Liver (tissue), 9 donors: ENCODE data around the gene CWC27. TPM values are rescaled to one million over a fixed set of nuclear protein-coding genes. Genes with fewer than 3 reads are reported as not detected.

Experiments
- DNase-seq: peaks from one replicate; pipeline ENCODE4 v3.0.0-alpha.2; 2017; ENCODE audit warnings: low spot score
- H3K27ac ChIP-seq, 2 donors: one replicate each; pipeline ENCODE4 v1.7.0; 2013; ENCODE audit warnings: inconsistent platforms in 2 of 2, low read length in 2 of 2, control low read depth in 1 of 2, low read depth in 1 of 2, mild to moderate bottlenecking in 1 of 2
- H3K27me3 ChIP-seq, 4 donors: one replicate each; pipeline versions ENCODE4 v1.6.1 to v1.7.0; 2013; ENCODE audit warnings: low read length in 3 of 4, inconsistent platforms in 1 of 4, mild to moderate bottlenecking in 1 of 4, moderate library complexity in 1 of 4; ENCODE audit not compliant: control insufficient read depth in 4 of 4, insufficient read depth in 4 of 4
- H3K36me3 ChIP-seq, 4 donors: one replicate each; pipeline versions ENCODE4 v1.6.1 to v1.7.0; 2013; ENCODE audit warnings: low read length in 3 of 4, mild to moderate bottlenecking in 3 of 4, low read depth in 1 of 4, moderate library complexity in 1 of 4; ENCODE audit not compliant: control insufficient read depth in 4 of 4, insufficient read depth in 3 of 4
- H3K4me1 ChIP-seq, 4 donors: one replicate each; pipeline versions ENCODE4 v1.6.1 to v1.7.0; 2013; ENCODE audit warnings: low read length in 3 of 4, mild to moderate bottlenecking in 3 of 4, moderate library complexity in 1 of 4; ENCODE audit not compliant: control insufficient read depth in 4 of 4, insufficient read depth in 4 of 4
- H3K4me3 ChIP-seq, 3 donors: one replicate each; pipeline versions ENCODE4 v1.6.1 to v1.7.0; 2013; ENCODE audit warnings: low read length in 3 of 3, control low read depth in 1 of 3, low read depth in 1 of 3, mild to moderate bottlenecking in 1 of 3
- H3K9ac ChIP-seq, 2 donors: one replicate each; pipeline ENCODE4 v1.7.0; 2013; ENCODE audit warnings: low read length in 2 of 2, mild to moderate bottlenecking in 2 of 2, moderate library complexity in 2 of 2, control low read depth in 1 of 2, low read depth in 1 of 2
- H3K9me3 ChIP-seq, 4 donors: one replicate each; pipeline versions ENCODE4 v1.6.1 to v1.7.0; 2013; ENCODE audit warnings: low read length in 3 of 4; ENCODE audit not compliant: control insufficient read depth in 4 of 4
- CTCF ChIP-seq: fragments of 150-350 bp; IDR thresholded peaks from 2 replicates; pipeline ENCODE4 v1.5.1; 2017; ENCODE audit warnings: improper control_type of control experiment, low read depth, low read length; ENCODE audit not compliant: missing input control
- EGR1 ChIP-seq, 2 donors: IDR thresholded peaks; 2 replicates each; pipeline ENCODE4 v1.6.1; 2016 to 2018; ENCODE audit warnings: antibody characterized with exemption in 2 of 2, low read depth in 2 of 2
- FOXA1 ChIP-seq: IDR thresholded peaks from 2 replicates; pipeline ENCODE4 v1.6.1; 2016; ENCODE audit warnings: antibody characterized with exemption
- GABPA ChIP-seq, 2 donors: IDR thresholded peaks in 1 of 2; conservative IDR thresholded peaks in 1 of 2; 2 replicates each; pipeline ENCODE4 v1.6.1; 2016; ENCODE audit warnings: antibody characterized with exemption in 2 of 2, mild to moderate bottlenecking in 1 of 2, moderate library complexity in 1 of 2
- HNF4A ChIP-seq, 2 donors: conservative IDR thresholded peaks; 2 replicates each; pipeline ENCODE4 v1.6.1; 2016; ENCODE audit warnings: antibody characterized with exemption in 2 of 2, mild to moderate bottlenecking in 2 of 2
- JUND ChIP-seq, 2 donors: IDR thresholded peaks; 2 replicates each; pipeline ENCODE4 v1.6.1; 2016; ENCODE audit warnings: antibody characterized with exemption in 2 of 2
- MAX ChIP-seq: IDR thresholded peaks from 2 replicates; pipeline ENCODE4 v1.6.1; 2016; ENCODE audit warnings: antibody characterized with exemption
- NR2F2 ChIP-seq: IDR thresholded peaks from 2 replicates; pipeline ENCODE4 v1.6.1; 2016; ENCODE audit warnings: antibody characterized with exemption
- RAD21 ChIP-seq, 2 donors: IDR thresholded peaks; 2 replicates each; pipeline ENCODE4 v1.6.1; 2016; ENCODE audit warnings: antibody characterized with exemption in 2 of 2, mild to moderate bottlenecking in 2 of 2
- RXRA ChIP-seq, 2 donors: IDR thresholded peaks; 2 replicates each; pipeline ENCODE4 v1.6.1; 2017 to 2018; ENCODE audit warnings: antibody characterized with exemption in 2 of 2, mild to moderate bottlenecking in 1 of 2
- SP1 ChIP-seq: IDR thresholded peaks from 2 replicates; pipeline ENCODE4 v1.6.1; 2018; ENCODE audit warnings: antibody characterized with exemption, mild to moderate bottlenecking
- TAF1 ChIP-seq: conservative IDR thresholded peaks from 2 replicates; pipeline ENCODE4 v1.6.1; 2016; ENCODE audit warnings: antibody characterized with exemption, mild to moderate bottlenecking
- YY1 ChIP-seq: IDR thresholded peaks from 2 replicates; pipeline ENCODE4 v1.6.1; 2016; ENCODE audit warnings: antibody characterized with exemption, mild to moderate bottlenecking
- ZBTB33 ChIP-seq: IDR thresholded peaks from 2 replicates; pipeline ENCODE4 v1.6.1; 2016; ENCODE audit warnings: antibody characterized with exemption
- WGBS: extraction: QIAGEN DNeasy Blood & Tissue Kit; methylation state at CpG from one replicate; pipeline ENCODE4 v1.1.7; 2013; 5-methylcytosine and 5-hydroxymethylcytosine counted together
- polyA plus RNA-seq, 2 donors: library from polyadenylated mRNA; stranded (reverse) in 1 of 2; unstranded in 1 of 2; fragments of 200-250 nt in 1 of 2; fragments of >200 nt in 1 of 2; fragmentation: Nextera tagmentation in 1 of 2; extraction: Ambion mirVana in 1 of 2; gene quantifications; one replicate each; pipeline versions ENCODE4 v1.2.1 to v1.2.3, GENCODE V29; 2013 to 2015
- total RNA-seq, 2 donors: library from RNA; depleted of rRNA; stranded (reverse); fragments of >200 nt; gene quantifications; one replicate each; pipeline ENCODE4 v1.2.3, GENCODE V29; 2014
- TF ChIP-seq, protein P1 (sequence below): IDR thresholded peaks from 2 replicates; pipeline ENCODE4 v1.6.1; 2016; ENCODE audit warnings: antibody characterized with exemption
- TF ChIP-seq, protein P2 (sequence below): IDR thresholded peaks from 2 replicates; pipeline ENCODE4 v1.6.1; 2016; ENCODE audit warnings: antibody characterized with exemption, mild to moderate bottlenecking
- donor health status: healthy.
- donor health status: healthy.
- donor health status: healthy.
- donor health status: healthy.
- donor health status: healthy.

CWC27 gene
- total and polyA plus RNA-seq, 4 donors, result 3.9 to 9.8 (median 6.0) TPM

GRCh38 chr5:64859881-64860280 lies 91.2 kb downstream of the CWC27 start:
- no peak overlapping the region for H3K27ac ChIP-seq

DNA sequence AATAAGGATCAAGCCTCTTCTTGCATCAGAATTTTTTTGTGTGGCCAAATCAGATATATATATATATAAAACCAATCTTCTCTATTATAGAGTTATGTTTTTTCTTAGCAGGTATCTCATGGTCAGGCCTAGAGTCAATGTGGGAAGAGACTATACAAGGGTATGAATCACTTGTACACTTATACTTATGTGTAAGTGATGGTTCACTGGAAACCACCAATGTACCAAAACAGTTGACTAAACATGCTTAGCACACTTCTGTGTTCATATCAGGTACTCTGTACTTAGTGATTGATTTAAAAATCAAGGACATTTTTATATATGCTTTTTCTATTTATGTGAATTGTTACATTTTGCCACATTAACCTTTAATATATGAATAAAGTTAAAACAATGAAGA lies 92.6 kb downstream of the CWC27 start:
- Histone ChIP-seq H3K27ac (no peak overlapping the region), H3K9me3 (no peaks in the 10 kb centered on the region), H3K4me3 (no peak overlapping the region), H3K27me3 (no peaks in the 10 kb centered on the region), H3K9ac (no peak overlapping the region), H3K4me1 (no peaks in the 10 kb centered on the region), H3K36me3 (no peaks in the 10 kb centered on the region)
- TF ChIP-seq ZBTB33, result no peak
- TF ChIP-seq FOXA1, result no peak
- TF ChIP-seq YY1, result no peak
- no peak for TF ChIP-seq NR2F2
- TF ChIP-seq JUND (IDR thresholded peaks at IDR 0.05), result no peak
- TF ChIP-seq, protein P1, sequence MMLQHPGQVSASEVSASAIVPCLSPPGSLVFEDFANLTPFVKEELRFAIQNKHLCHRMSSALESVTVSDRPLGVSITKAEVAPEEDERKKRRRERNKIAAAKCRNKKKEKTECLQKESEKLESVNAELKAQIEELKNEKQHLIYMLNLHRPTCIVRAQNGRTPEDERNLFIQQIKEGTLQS, result no peak
- no peak for TF ChIP-seq HNF4A (conservative IDR thresholded peaks at IDR 0.05)
- TF ChIP-seq RAD21 (IDR thresholded peaks at IDR 0.05), result no peak
- TF ChIP-seq SP1, result no peak
- no peak for TF ChIP-seq CTCF
- DNase-seq, result no peak

More at GRCh38 chr5:64859881-64860280, 91.2 kb downstream of the CWC27 start:
- TF ChIP-seq RAD21 (IDR thresholded peaks at IDR 0.05) (no peak), JUND (IDR thresholded peaks at IDR 0.05) (no peak), RXRA (IDR thresholded peaks at IDR 0.05) (no peak)
- TF ChIP-seq, protein P1, result no peak
- Histone ChIP-seq H3K9ac (no peak overlapping the region), H3K4me1 (no peaks in the 10 kb centered on the region), H3K27me3 (no peaks in the 10 kb centered on the region), H3K36me3 (no peaks in the 10 kb centered on the region), H3K9me3 (no peaks in the 10 kb centered on the region), H3K4me3 (no peak overlapping the region)
- DNase-seq, result no peak

DNA sequence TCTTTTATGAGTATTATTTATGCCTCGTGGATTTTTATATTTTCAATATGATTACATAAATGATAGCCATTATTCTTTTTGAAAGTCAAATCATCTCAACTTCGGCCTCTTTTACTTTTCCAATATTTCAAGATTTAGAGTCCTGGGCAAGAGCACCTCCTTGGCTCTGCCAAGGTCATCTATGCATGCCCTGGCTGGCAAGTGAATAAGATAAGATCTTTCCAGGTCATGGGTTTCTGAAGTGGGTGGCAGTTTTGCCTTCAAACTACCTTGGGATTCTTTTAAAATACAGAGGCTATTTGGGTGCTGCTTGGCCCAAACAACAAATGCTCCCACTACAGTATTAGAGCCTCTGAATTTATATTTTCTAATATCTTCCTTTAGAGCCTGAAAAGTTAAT lies 95.4 kb downstream of the CWC27 start:
- no peak overlapping the region for H3K9ac ChIP-seq
- no peak overlapping the region for H3K27ac ChIP-seq
- no peaks in the 10 kb centered on the region for H3K9me3 ChIP-seq
- WGBS, result 93% methylated on average over 2 of the region's 2 CpGs
- H3K4me3 ChIP-seq, result no peak overlapping the region
- no peaks in the 10 kb centered on the region for H3K27me3 ChIP-seq
- H3K4me1 ChIP-seq, result no peaks in the 10 kb centered on the region
- DNase-seq, result no peak
- H3K36me3 ChIP-seq, result no peaks in the 10 kb centered on the region
- TF ChIP-seq GABPA (IDR thresholded peaks at IDR 0.05 in 1 of 2, conservative IDR thresholded peaks at IDR 0.05 in 1 of 2), result no peak
- no peak for TF ChIP-seq RAD21 (IDR thresholded peaks at IDR 0.05)
- TF ChIP-seq, protein P1, result no peak
- TF ChIP-seq NR2F2, result no peak
- TF ChIP-seq JUND (IDR thresholded peaks at IDR 0.05), result no peak
- TF ChIP-seq YY1, result no peak
- no peak for TF ChIP-seq ZBTB33
- no peak for TF ChIP-seq TAF1
- no peak for TF ChIP-seq SP1
- no peak for TF ChIP-seq FOXA1
- TF ChIP-seq, protein P2, sequence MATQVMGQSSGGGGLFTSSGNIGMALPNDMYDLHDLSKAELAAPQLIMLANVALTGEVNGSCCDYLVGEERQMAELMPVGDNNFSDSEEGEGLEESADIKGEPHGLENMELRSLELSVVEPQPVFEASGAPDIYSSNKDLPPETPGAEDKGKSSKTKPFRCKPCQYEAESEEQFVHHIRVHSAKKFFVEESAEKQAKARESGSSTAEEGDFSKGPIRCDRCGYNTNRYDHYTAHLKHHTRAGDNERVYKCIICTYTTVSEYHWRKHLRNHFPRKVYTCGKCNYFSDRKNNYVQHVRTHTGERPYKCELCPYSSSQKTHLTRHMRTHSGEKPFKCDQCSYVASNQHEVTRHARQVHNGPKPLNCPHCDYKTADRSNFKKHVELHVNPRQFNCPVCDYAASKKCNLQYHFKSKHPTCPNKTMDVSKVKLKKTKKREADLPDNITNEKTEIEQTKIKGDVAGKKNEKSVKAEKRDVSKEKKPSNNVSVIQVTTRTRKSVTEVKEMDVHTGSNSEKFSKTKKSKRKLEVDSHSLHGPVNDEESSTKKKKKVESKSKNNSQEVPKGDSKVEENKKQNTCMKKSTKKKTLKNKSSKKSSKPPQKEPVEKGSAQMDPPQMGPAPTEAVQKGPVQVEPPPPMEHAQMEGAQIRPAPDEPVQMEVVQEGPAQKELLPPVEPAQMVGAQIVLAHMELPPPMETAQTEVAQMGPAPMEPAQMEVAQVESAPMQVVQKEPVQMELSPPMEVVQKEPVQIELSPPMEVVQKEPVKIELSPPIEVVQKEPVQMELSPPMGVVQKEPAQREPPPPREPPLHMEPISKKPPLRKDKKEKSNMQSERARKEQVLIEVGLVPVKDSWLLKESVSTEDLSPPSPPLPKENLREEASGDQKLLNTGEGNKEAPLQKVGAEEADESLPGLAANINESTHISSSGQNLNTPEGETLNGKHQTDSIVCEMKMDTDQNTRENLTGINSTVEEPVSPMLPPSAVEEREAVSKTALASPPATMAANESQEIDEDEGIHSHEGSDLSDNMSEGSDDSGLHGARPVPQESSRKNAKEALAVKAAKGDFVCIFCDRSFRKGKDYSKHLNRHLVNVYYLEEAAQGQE, result no peak
- TF ChIP-seq MAX, result no peak
- no peak for TF ChIP-seq EGR1 (IDR thresholded peaks at IDR 0.05; ENCODE audit: low read depth in 2 of 2)
